ENCODE results near the gene DIAPH1.

DIAPH1 gene

GRCh38 chr5:141519605-141520565, 98.9 kb downstream of the DIAPH1 start:
- no peak for DNase-seq (ENCODE audit: low spot score)

DNA sequence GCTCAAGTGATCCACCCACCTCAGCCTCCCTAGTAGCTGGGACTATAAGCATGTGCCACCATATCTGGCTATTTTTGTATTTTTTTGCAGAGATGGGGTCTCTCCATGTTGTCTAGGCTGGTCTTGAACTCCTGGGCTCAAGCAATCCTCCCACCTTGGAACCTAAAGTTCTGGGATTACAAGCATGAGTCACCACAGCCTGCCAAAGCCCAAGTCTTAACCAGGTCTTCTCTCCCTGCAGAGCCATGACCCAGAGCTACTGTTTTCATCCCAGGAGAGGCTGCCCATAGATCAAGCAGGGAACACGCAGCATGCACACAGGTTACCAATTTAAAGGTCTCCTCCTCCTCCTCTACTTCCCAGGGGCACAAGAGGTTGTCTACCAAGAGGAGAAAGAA, 100.2 kb downstream of the DIAPH1 start:
- no peak for DNase-seq (ENCODE audit: low spot score)

GRCh38 chr5:141517880-141518617, 100.8 kb downstream of the DIAPH1 start:
- no peak for DNase-seq (ENCODE audit: low spot score)

- DNase-seq (ENCODE audit: low spot score) = no peak
These were observed 101.5 kb downstream of the DIAPH1 start for GRCh38 chr5:141517312-141517711.

DNA sequence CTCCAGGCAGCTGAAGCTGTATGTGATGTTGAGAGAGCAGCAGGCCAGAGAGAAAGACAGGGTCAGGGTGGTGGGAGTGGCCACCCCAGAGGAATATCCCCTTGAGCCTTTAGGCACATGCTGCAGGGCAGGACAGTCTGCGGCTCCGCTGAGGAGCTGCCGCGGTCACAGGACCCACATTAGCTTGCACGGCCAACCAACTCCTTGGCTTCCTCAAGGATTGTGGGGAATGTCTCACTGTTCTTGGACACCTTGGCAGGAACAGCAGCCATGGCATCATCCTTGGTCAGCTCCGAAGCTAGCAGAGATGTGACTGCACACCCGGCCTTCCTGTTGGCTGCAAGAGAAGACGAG, 102.2 kb downstream of the DIAPH1 start:
- DNase-seq (ENCODE audit: low spot score) = no peak

DNA sequence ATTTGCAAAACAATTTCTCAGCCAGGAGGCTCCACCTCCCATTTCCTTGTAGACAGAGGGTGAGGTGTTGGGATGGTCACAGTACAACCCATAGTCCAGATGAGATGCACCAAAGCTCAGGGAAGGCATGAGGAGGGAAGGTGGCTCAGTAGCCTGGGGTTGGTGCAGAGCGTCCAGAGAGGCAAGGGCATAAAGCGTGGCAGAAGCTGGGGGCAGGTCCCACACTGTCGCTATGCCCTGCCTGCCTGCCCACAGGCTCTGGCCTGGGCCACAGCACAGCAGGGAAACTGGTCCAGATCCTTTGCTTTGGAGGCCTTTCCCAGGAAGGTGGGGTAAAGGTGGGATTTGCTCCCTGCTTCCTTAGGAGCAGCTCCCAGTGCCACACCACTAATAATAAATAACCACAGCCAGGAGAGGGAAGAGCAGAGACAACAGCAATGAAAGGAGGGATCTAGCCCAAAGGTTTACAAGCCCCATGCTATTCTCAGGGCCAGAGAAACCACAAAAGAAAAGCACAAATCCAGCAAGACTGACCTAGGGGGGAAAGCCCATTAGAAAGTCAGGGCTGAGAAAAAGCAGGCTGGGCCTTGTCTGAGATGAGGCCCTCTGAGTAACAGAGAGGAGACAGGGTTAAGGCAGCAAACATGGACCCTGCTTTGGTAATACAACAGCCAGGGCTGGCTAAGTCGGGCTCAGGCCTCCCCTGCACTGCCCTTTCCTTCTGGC, 102.7 kb downstream of the DIAPH1 start:
- DNase-seq (ENCODE audit: low spot score) = no peak

DNA sequence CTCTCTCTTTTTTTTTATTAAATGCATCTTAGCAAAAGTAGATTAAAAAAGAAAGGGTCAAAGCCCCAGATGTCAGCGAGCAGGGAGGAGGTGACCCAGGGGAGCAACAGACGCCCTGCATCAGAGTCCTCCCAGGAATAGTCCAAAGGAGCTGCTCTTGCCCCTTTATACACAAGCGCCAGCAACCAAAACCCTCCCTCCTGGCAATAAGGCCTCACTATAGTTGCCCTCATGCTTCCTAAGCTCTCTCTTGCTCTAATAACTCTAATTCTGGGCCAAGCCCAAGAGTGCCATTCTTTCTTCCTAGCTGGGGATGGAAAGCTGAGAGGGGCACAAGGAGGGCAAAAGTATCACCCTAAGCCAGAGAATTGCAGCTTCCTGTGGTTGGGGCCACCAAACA, 103.7 kb downstream of the DIAPH1 start:
- no peak for DNase-seq (ENCODE audit: low spot score)

GRCh38 chr5:141514330-141515133, 104.3 kb downstream of the DIAPH1 start:
- DNase-seq (ENCODE audit: low spot score) = no peak

GRCh38 chr5:141513627-141514329, 105.0 kb downstream of the DIAPH1 start:
- DNase-seq (ENCODE audit: low spot score) = peak; percentile 89

- DNase-seq (ENCODE audit: low spot score) = peak; percentile 53
These were observed 105.7 kb downstream of the DIAPH1 start for GRCh38 chr5:141512911-141513626.

DNA sequence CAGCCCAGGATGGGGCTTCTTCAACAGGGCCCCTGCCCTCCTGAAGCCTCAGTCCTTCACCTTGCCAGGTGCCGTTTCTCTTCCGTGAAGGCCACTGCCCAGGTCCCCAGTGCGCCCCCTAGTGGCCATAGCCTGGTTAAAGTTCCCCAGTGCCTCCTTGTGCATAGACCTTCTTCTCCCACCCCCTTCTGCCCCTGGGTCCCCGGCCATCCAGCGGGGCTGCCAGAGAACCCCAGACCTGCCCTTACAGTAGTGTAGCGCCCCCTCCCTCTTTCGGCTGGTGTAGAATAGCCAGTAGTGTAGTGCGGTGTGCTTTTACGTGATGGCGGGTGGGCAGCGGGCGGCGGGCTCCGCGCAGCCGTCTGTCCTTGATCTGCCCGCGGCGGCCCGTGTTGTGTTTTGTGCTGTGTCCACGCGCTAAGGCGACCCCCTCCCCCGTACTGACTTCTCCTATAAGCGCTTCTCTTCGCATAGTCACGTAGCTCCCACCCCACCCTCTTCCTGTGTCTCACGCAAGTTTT, 106.3 kb downstream of the DIAPH1 start:
- DNase-seq (ENCODE audit: low spot score) = no peak

DNA sequence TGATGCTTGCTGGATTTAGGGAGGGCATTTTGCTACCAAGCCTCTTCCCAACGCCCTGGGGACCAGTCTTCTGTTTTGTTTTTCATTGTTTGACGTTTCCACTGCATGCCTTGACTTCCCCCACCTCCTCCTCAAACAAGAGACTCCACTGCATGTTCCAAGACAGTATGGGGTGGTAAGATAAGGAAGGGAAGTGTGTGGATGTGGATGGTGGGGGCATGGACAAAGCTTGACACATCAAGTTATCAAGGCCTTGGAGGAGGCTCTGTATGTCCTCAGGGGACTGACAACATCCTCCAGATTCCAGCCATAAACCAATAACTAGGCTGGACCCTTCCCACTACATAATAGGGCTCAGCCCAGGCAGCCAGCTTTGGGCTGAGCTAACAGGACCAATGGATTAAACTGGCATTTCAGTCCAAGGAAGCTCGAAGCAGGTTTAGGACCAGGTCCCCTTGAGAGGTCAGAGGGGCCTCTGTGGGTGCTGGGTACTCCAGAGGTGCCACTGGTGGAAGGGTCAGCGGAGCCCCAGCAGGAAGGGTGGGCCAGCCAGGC, 107.0 kb downstream of the DIAPH1 start:
- no peak for DNase-seq (ENCODE audit: low spot score)

DNA sequence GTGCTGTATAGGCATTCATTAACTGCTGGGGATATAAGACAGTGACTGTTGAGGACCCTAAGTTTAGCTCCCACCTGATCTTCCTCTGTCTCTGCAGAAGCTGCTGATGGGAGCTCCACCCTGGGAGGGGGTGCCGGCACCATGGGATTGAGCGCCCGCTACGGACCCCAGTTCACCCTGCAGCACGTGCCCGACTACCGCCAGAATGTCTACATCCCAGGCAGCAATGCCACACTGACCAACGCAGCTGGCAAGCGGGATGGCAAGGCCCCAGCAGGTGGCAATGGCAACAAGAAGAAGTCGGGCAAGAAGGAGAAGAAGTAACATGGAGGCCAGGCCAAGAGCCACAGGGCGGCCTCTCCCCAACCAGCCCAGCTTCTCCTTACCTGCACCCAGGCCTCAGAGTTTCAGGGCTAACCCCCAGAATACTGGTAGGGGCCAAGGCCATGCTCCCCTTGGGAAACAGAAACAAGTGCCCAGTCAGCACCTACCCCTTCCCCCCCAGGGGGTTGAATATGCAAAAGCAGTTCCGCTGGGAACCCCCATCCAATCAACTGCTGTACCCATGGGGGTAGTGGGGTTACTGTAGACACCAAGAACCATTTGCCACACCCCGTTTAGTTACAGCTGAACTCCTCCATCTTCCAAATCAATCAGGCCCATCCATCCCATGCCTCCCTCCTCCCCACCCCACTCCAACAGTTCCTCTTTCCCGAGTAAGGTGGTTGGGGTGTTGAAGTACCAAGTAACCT, 107.8 kb downstream of the DIAPH1 start:
- no peak for DNase-seq (ENCODE audit: low spot score)

GRCh38 chr5:141510160-141510559, 108.6 kb downstream of the DIAPH1 start:
- DNase-seq (ENCODE audit: low spot score) = no peak

DNA sequence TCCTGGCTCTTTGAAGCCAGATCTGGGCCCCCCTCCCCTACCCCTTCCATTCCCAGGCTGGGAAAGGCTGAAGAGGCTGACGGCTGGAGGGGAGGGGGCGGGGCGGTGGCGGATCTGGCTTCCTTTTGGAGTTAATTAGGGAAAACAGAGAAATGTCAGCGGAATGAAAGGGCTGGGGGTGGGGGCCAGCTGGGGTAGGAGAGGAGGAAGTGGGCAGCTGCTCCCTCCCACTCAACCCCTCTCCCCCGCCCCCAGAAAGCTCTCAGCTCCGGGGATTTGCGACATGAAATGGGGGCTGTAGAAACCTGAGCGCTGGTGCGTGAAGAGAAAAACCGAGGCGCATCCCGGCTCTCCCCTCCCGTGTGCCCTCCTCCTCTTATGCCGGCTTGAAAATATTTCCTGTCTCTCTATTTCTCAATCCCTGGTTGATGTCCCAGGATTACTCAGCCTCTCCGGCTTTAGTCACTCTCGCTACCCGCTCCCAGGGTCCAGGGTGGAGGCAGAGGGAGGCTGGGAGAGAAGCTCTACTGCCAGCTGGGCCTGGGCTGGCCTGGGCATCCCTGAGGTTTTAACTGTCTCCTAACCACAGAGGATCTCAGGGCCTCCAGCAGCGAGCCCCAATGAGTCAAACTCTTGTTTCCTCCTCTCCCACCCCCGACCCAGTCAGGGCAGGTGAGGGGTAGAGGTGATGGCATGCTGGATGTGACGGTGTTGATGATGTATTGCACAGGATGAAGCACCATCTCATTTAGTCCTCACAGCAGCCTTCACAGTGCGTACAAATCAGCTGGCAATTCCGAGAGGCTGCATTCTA, 109.8 kb downstream of the DIAPH1 start:
- no peak for DNase-seq (ENCODE audit: low spot score)

DNA sequence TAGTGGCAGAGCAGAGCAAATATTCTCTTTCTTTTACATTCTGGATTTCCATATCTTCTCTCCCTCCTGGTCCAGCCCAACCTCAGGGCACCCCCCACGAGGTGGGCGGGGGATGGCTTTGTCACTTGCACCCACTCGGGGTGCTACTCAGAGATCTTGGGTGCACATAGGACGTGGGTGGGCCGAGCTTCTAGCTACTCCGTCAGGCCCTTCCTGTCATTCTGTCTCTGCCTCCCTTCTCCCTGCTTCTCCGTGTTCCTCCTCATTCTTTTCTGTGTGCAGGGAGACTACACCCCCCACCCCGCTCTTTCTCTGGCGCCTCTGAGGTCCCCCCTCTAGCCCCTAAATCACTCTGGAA, 110.4 kb downstream of the DIAPH1 start:
- no peak for DNase-seq (ENCODE audit: low spot score)

DNA sequence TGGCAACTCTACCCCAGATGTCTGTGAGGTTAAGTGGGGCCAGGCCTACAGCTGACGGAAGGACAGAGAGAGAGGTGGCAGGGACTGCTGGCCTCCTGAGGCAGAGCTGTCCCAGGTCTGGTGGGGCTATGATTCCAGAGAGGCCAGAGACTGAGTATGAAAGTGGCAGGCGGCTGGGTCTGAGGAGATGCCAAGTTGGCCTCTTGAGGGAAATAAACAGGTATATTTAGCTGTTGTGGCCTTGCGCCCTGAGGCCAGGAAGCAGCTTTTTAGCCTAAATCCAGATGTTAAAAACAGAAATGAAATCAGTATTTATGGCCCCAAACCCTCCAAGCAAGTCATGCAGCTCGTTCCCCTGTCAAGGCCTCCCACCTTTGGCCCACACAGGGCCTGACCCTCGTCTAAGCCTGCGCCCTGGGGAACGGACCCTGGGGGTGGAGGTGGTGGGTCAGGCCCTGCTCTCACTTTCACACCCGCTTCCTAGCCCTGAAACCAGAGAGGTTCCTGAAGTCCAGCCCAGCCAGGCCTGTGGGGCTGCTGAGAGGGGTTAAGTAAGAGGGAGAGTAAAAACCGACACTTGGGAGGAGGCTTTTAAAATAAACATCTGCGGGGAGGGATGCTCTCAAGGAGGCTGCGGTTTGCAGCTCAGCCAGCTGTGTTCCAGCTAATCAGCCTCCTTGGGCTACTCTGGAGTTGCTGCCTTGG, 111.3 kb downstream of the DIAPH1 start:
- no peak for DNase-seq (ENCODE audit: low spot score)

Data from putamen (tissue), 1 donor.